Trophoblast cell (in vitro differentiated cells and primary cell): Measurements from ENCODE around the gene MAGEA1. TPM values are rescaled to one million over a fixed set of nuclear protein-coding genes. Genes with fewer than 3 reads are reported as not detected.
"Not testable (repeated sequence)": the region's sequence is repeated elsewhere in the genome, so short reads cannot be mapped to it uniquely, and the experiment has no call there.

ENCODE experiments used
- DNase-seq, 2 donors: peaks; one replicate each; pipeline ENCODE4 v3.0.0-alpha.2; 2016
- H2AFZ ChIP-seq: 2 replicates; pipeline ENCODE4 v1.6.1; 2013; ENCODE audit warnings: low read length, moderate library complexity, mild to moderate bottlenecking; ENCODE audit not compliant: insufficient read depth, poor library complexity
- H2AK5ac ChIP-seq: 2 replicates; pipeline ENCODE4 v1.6.1; 2013; ENCODE audit warnings: mild to moderate bottlenecking, low read length
- H2BK120ac ChIP-seq: 2 replicates; pipeline ENCODE4 v1.6.1; 2013; ENCODE audit warnings: low read length, mild to moderate bottlenecking, moderate library complexity; ENCODE audit not compliant: insufficient read depth, poor library complexity
- H2BK12ac ChIP-seq: 2 replicates; pipeline ENCODE4 v1.6.1; 2013; ENCODE audit warnings: mild to moderate bottlenecking, low read length, moderate library complexity
- H2BK5ac ChIP-seq: 2 replicates; pipeline ENCODE4 v1.6.1; 2013; ENCODE audit warnings: low read length, low read depth, moderate library complexity, mild to moderate bottlenecking; ENCODE audit not compliant: poor library complexity
- H3K14ac ChIP-seq: 2 replicates; pipeline ENCODE4 v1.6.1; 2013; ENCODE audit warnings: mild to moderate bottlenecking, low read length
- H3K18ac ChIP-seq: 2 replicates; pipeline ENCODE4 v1.6.1; 2013; ENCODE audit warnings: mild to moderate bottlenecking, low read length
- H3K23ac ChIP-seq: 2 replicates; pipeline ENCODE4 v1.6.1; 2013; ENCODE audit warnings: low read length
- H3K27ac ChIP-seq: 2 replicates; pipeline ENCODE4 v1.5.1; 2013; ENCODE audit warnings: low read depth, mild to moderate bottlenecking, inconsistent platforms, low read length, moderate library complexity
- H3K27me3 ChIP-seq: 2 replicates; pipeline ENCODE4 v1.6.1; 2013; ENCODE audit warnings: inconsistent platforms, mild to moderate bottlenecking, low read length, moderate library complexity; ENCODE audit not compliant: insufficient read depth
- H3K36me3 ChIP-seq, 2 experiments: 1 replicate in 1 of 2; 2 replicates in 1 of 2; pipeline ENCODE4 v1.6.1; 2013; ENCODE audit warnings: low read length in 2 of 2, mild to moderate bottlenecking in 2 of 2, moderate library complexity in 1 of 2; ENCODE audit not compliant: insufficient read depth in 2 of 2, control insufficient read depth in 1 of 2
- H3K4ac ChIP-seq: 2 replicates; pipeline ENCODE4 v1.6.1; 2013; ENCODE audit warnings: low read depth, mild to moderate bottlenecking, low read length, moderate library complexity
- H3K4me1 ChIP-seq, 2 experiments: 1 replicate in 1 of 2; 2 replicates in 1 of 2; pipeline ENCODE4 v1.6.1; 2013; ENCODE audit warnings: low read length in 2 of 2, mild to moderate bottlenecking in 2 of 2, moderate library complexity in 1 of 2; ENCODE audit not compliant: insufficient read depth in 2 of 2, control insufficient read depth in 1 of 2
- H3K4me2 ChIP-seq: 2 replicates; pipeline ENCODE4 v1.6.1; 2013; ENCODE audit warnings: inconsistent platforms, mild to moderate bottlenecking, low read length, moderate library complexity
- H3K4me3 ChIP-seq: 2 replicates; pipeline ENCODE4 v1.5.1; 2013; ENCODE audit warnings: mild to moderate bottlenecking, low read depth, low read length, inconsistent platforms
- H3K79me1 ChIP-seq: one replicate; pipeline ENCODE4 v1.6.1; 2013; ENCODE audit warnings: low read length
- H3K79me2 ChIP-seq: 2 replicates; pipeline ENCODE4 v1.6.1; 2013; ENCODE audit warnings: low read length, mild to moderate bottlenecking; ENCODE audit not compliant: control insufficient read depth, insufficient read depth, poor library complexity
- H3K9ac ChIP-seq: 2 replicates; pipeline ENCODE4 v1.6.1; 2013; ENCODE audit warnings: mild to moderate bottlenecking, low read length
- H3K9me3 ChIP-seq: 2 replicates; pipeline ENCODE4 v1.6.1; 2013; ENCODE audit warnings: low read depth, mild to moderate bottlenecking, control low read depth, inconsistent platforms, low read length; ENCODE audit not compliant: insufficient read depth
- H4K12ac ChIP-seq: 2 replicates; pipeline ENCODE4 v1.6.1; 2013; ENCODE audit warnings: low read depth, mild to moderate bottlenecking, low read length, moderate library complexity
- H4K8ac ChIP-seq: 2 replicates; pipeline ENCODE4 v1.6.1; 2013; ENCODE audit warnings: low read depth, mild to moderate bottlenecking, low read length, moderate library complexity
- H4K91ac ChIP-seq: one replicate; pipeline ENCODE4 v1.6.1; 2013; ENCODE audit warnings: low read depth, mild to moderate bottlenecking, low read length, moderate library complexity
- WGBS: extraction: QIAGEN DNeasy Blood & Tissue Kit; methylation state at CpG from one replicate; pipeline ENCODE4 v1.1.7; 2013; ENCODE audit warnings: missing lambda C conversion rate; ENCODE audit not compliant: insufficient read length, insufficient coverage; ENCODE audit errors: extremely low coverage; 5-methylcytosine and 5-hydroxymethylcytosine counted together
- polyA plus RNA-seq: library from polyadenylated mRNA; stranded (reverse); fragments of 200-250 nt; gene quantifications from 2 replicates; pipeline ENCODE4 v1.2.3, GENCODE V29; 2013

The MAGEA1 gene
- polyA plus RNA-seq = not detected in 2 replicates

GRCh38 chrX:153179131-153179530 is at the start of gene MAGEA1:
Gene MAGEA1 (plus strand): TSS chrX:153179284. CDS start chrX:153182390, 3,106 bp downstream.
- H4K91ac ChIP-seq = no peak within 1 kb of the TSS
- H3K79me1 ChIP-seq = no peaks in the 10 kb centered on the region
- no peak within 1 kb of the TSS for H3K14ac ChIP-seq
- H3K9ac ChIP-seq = no peak within 1 kb of the TSS
- no peak within 1 kb of the TSS for H2BK5ac ChIP-seq
- no peaks in the 10 kb centered on the region for H3K79me2 ChIP-seq
- no peaks in the 10 kb centered on the region for H3K9me3 ChIP-seq
- H2AFZ ChIP-seq = no peak within 1 kb of the TSS
- no peak within 1 kb of the TSS for H3K18ac ChIP-seq
- no peaks in the 10 kb centered on the region for H3K4me1 ChIP-seq
- H3K4ac ChIP-seq = no peak within 1 kb of the TSS
- no peak within 1 kb of the TSS for H2BK12ac ChIP-seq
- no peaks in the 10 kb centered on the region for H3K36me3 ChIP-seq
- no peak within 1 kb of the TSS for H4K8ac ChIP-seq
- H3K27me3 ChIP-seq = no peaks in the 10 kb centered on the region
- no peak within 1 kb of the TSS for H3K4me3 ChIP-seq
- no peak within 1 kb of the TSS for H3K4me2 ChIP-seq
- no peak within 1 kb of the TSS for H3K27ac ChIP-seq
- no peak within 1 kb of the TSS for H4K12ac ChIP-seq
- no peak for DNase-seq
- no CpG with 5 or more reads among the region's 19 CpGs for WGBS
- H2AK5ac ChIP-seq = no peak within 1 kb of the TSS
- H2BK120ac ChIP-seq = no peak within 1 kb of the TSS
- no peak within 1 kb of the TSS for H3K23ac ChIP-seq

- not testable (repeated sequence) for H4K91ac ChIP-seq, H3K4me3 ChIP-seq, H3K27me3 ChIP-seq, H3K36me3 ChIP-seq, H2BK12ac ChIP-seq, H3K79me2 ChIP-seq, H3K9ac ChIP-seq, H2BK120ac ChIP-seq, H2AFZ ChIP-seq, H3K18ac ChIP-seq, H3K4me1 ChIP-seq, H3K14ac ChIP-seq, H3K27ac ChIP-seq, DNase-seq, H4K8ac ChIP-seq, H3K4ac ChIP-seq, H3K9me3 ChIP-seq, H2AK5ac ChIP-seq, H4K12ac ChIP-seq, H3K79me1 ChIP-seq, H2BK5ac ChIP-seq, H3K4me2 ChIP-seq, H3K23ac ChIP-seq
- no CpG with 5 or more reads among the region's 12 CpGs for WGBS
Measured at GRCh38 chrX:153132924-153133323, 46.2 kb upstream of the MAGEA1 start.

GRCh38 chrX:153139074-153139473 is 40.0 kb upstream of the MAGEA1 start:
- not testable (repeated sequence) for H3K9me3 ChIP-seq, H3K4ac ChIP-seq, H4K12ac ChIP-seq, H2BK12ac ChIP-seq, H2AK5ac ChIP-seq, H3K79me2 ChIP-seq, H3K14ac ChIP-seq, H2BK120ac ChIP-seq, H4K91ac ChIP-seq, H3K27me3 ChIP-seq, H4K8ac ChIP-seq, H3K36me3 ChIP-seq, H3K9ac ChIP-seq, H3K4me3 ChIP-seq, DNase-seq, H2AFZ ChIP-seq, H3K27ac ChIP-seq, H3K4me2 ChIP-seq, H3K18ac ChIP-seq, H3K4me1 ChIP-seq, H3K23ac ChIP-seq, H3K79me1 ChIP-seq, H2BK5ac ChIP-seq
- no CpG with 5 or more reads among the region's 4 CpGs for WGBS

- not testable (repeated sequence) for H3K27me3 ChIP-seq, H3K79me2 ChIP-seq, DNase-seq, H3K9ac ChIP-seq, H3K23ac ChIP-seq, H3K4me2 ChIP-seq, H4K91ac ChIP-seq, H2BK120ac ChIP-seq, H4K12ac ChIP-seq, H2BK5ac ChIP-seq, H2BK12ac ChIP-seq, H3K14ac ChIP-seq, H3K4ac ChIP-seq, H3K4me1 ChIP-seq, H3K4me3 ChIP-seq, H3K79me1 ChIP-seq, H3K27ac ChIP-seq, H2AK5ac ChIP-seq, H3K18ac ChIP-seq, H2AFZ ChIP-seq, H4K8ac ChIP-seq, H3K36me3 ChIP-seq, H3K9me3 ChIP-seq
- no CpG with 5 or more reads among the region's 7 CpGs for WGBS
Measured at GRCh38 chrX:153146288-153146687, 32.8 kb upstream of the MAGEA1 start.
